Muscle layer of colon (tissue), 2 donors: ENCODE measurements around the gene TMPRSS4.
"Not testable (repeated sequence)": the region's sequence is repeated elsewhere in the genome, so short reads cannot be mapped to it uniquely, and the experiment has no call there.

ENCODE experiments used
- H3K27ac ChIP-seq: one replicate; pipeline ENCODE4 v1.7.0; 2013; ENCODE audit warnings: low read depth, mild to moderate bottlenecking, low read length, moderate library complexity
- H3K27me3 ChIP-seq, 2 donors: one replicate each; pipeline ENCODE4 v1.7.0; 2013; ENCODE audit warnings: low read length in 2 of 2, mild to moderate bottlenecking in 2 of 2; ENCODE audit not compliant: insufficient read depth in 2 of 2, control insufficient read depth in 1 of 2
- H3K36me3 ChIP-seq: one replicate; pipeline ENCODE4 v1.7.0; 2013; ENCODE audit warnings: mild to moderate bottlenecking, low read length; ENCODE audit not compliant: insufficient read depth
- H3K4me1 ChIP-seq: one replicate; pipeline ENCODE4 v1.7.0; 2013; ENCODE audit warnings: mild to moderate bottlenecking, low read length; ENCODE audit not compliant: insufficient read depth
- H3K4me3 ChIP-seq, 2 donors: one replicate each; pipeline ENCODE4 v1.7.0; 2013; ENCODE audit warnings: low read length in 2 of 2, low read depth in 1 of 2, mild to moderate bottlenecking in 1 of 2, moderate library complexity in 1 of 2
- H3K9ac ChIP-seq: one replicate; pipeline ENCODE4 v1.7.0; 2013; ENCODE audit warnings: low read length
- H3K9me3 ChIP-seq: one replicate; pipeline ENCODE4 v1.7.0; 2013; ENCODE audit warnings: mild to moderate bottlenecking, low read length
- donor health status: abdominal sarcoma.
- donor health status: Adenocarcinoma of cecum.

Gene TMPRSS4

GRCh38 chr11:118057251-118058145 lies 19.4 kb upstream of the TMPRSS4 start:
- H3K4me3 ChIP-seq = no peak overlapping the region

GRCh38 chr11:118058311-118059245 lies 18.3 kb upstream of the TMPRSS4 start:
- no peaks in the 10 kb centered on the region for H3K9me3 ChIP-seq
- H3K4me3 ChIP-seq = no peak overlapping the region
- no peaks in the 10 kb centered on the region for H3K36me3 ChIP-seq
- no peaks in the 10 kb centered on the region for H3K4me1 ChIP-seq
- no peak overlapping the region for H3K9ac ChIP-seq
- no peak overlapping the region for H3K27ac ChIP-seq
- H3K27me3 ChIP-seq = no peaks in the 10 kb centered on the region

More at GRCh38 chr11:118057251-118058145, 19.4 kb upstream of the TMPRSS4 start:
- H3K4me1 ChIP-seq = no peaks in the 10 kb centered on the region
- H3K9ac ChIP-seq = no peak overlapping the region
- no peaks in the 10 kb centered on the region for H3K9me3 ChIP-seq
- no peak overlapping the region for H3K27ac ChIP-seq
- no peaks in the 10 kb centered on the region for H3K36me3 ChIP-seq
- no peaks in the 10 kb centered on the region for H3K27me3 ChIP-seq

DNA sequence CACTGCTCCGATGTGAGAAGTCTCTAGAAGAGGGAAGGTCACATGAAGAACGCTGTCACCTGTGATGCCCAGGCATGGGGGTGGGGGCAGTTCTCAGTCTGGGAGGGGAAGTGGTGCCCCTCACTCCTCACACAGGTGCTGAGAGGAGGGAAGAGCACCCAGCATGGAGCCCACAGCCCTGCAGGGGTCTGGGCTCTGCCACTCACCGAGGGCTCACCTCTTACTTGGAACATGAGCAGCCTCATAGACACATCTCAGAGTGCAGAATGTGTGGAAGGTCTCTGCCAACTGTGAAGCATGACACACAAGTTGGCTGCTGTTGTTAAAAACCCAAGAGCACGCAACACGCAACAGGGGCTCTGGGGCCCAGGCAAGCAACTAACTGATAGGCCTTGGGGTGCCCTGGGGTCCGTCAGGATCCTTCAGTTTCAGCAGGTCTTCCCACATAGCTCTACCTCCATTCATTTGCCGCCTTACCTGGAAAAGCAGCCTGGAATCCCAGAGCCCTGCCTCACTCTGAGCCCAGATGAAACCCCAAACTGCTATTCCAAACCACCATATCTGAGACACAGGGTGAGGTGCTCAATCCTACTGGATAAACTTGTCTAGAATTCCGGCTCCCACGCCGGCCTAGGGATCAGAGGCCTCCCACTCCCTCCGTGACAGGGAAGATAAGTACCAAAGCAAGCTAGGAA lies 17.5 kb upstream of the TMPRSS4 start:
- no peaks in the 10 kb centered on the region for H3K4me1 ChIP-seq
- no peak overlapping the region for H3K4me3 ChIP-seq
- no peak overlapping the region for H3K27ac ChIP-seq
- no peaks in the 10 kb centered on the region for H3K27me3 ChIP-seq
- no peaks in the 10 kb centered on the region for H3K9me3 ChIP-seq
- H3K9ac ChIP-seq = no peak overlapping the region
- H3K36me3 ChIP-seq = no peaks in the 10 kb centered on the region

- H3K27ac ChIP-seq = no peak overlapping the region
- H3K4me1 ChIP-seq = no peaks in the 10 kb centered on the region
- no peak overlapping the region for H3K9ac ChIP-seq
- H3K4me3 ChIP-seq = no peak overlapping the region
- no peaks in the 10 kb centered on the region for H3K9me3 ChIP-seq
- H3K36me3 ChIP-seq = no peaks in the 10 kb centered on the region
- no peaks in the 10 kb centered on the region for H3K27me3 ChIP-seq
These were observed 16.7 kb upstream of the TMPRSS4 start for GRCh38 chr11:118060081-118060661.

GRCh38 chr11:118060869-118061268 lies 16.0 kb upstream of the TMPRSS4 start:
- Histone ChIP-seq H3K4me1 (no peaks in the 10 kb centered on the region), H3K36me3 (no peaks in the 10 kb centered on the region), H3K4me3 (no peak overlapping the region), H3K27ac (no peak overlapping the region), H3K27me3 (no peaks in the 10 kb centered on the region), H3K9me3 (no peaks in the 10 kb centered on the region), H3K9ac (no peak overlapping the region)

DNA sequence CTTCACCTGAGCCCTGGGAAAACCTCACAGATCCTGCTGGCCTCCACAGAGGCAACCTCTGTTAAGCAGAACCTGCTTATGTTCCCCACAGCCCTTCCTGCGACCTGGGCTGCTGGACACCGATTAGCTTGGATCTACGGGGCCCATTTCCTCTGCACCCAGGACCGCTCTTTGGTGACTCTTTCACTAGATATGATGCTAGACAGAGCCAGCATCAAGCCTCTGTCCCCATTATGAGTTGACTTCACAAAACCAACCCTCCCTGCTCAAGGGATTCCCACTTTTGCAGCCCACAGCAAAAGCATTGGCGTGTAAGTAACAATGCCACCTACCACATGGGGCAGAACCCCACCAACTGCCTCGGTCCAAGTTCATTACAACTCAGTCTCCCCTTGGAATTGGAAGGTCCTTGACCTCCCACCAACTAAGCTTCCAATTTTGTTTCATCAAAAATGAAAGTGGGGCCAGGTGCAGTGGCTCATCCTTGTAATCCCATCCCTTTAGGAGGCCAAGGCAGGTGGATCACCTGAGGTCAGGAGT lies 15.2 kb upstream of the TMPRSS4 start:
- H3K36me3 ChIP-seq = no peaks in the 10 kb centered on the region
- H3K9me3 ChIP-seq = no peaks in the 10 kb centered on the region
- no peak overlapping the region for H3K27ac ChIP-seq
- H3K9ac ChIP-seq = no peak overlapping the region
- no peaks in the 10 kb centered on the region for H3K4me1 ChIP-seq
- H3K27me3 ChIP-seq = no peaks in the 10 kb centered on the region
- H3K4me3 ChIP-seq = no peak overlapping the region

DNA sequence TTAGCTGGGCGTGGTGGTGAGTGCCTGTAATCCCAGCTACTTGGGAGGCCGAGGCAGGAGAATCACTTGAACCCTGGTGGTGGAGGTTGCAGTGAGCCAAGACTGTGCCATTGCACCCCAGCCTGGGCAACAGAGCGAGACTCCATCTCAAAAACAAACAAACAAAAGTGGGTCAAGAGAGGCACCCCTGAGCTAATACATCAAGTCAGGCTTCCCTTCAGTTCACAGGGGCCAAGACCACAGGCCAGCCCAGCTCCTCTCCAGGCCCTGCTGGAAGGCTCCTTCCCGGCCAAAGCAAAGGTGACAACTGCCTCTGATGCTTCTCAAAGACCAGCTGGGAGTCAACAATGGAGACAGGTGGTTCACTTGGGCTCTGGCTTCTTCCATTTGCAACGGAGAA lies 14.7 kb upstream of the TMPRSS4 start:
- H3K27me3 ChIP-seq, H3K4me1 ChIP-seq, H3K4me3 ChIP-seq, H3K9me3 ChIP-seq, H3K36me3 ChIP-seq, H3K9ac ChIP-seq, H3K27ac ChIP-seq: not testable (repeated sequence)

DNA sequence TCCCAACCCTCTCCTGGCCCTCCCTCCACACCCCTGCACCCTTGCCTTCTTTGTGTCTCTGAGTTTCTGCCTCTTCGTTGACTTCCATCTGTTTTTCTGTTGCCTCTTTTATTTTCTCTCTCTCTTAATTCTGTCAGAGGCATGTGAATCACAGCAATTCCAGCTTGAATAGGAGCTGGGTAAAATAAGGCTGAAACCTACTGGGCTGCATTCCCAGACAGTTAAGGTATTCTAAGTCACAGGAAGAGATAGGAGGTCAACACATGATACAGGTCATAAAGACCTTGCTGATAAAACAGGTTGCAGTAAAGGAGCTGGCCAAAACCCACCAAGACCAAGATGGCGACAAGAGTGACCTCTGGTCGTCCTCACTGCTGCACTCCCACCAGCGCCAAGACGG lies 14.2 kb upstream of the TMPRSS4 start:
- not testable (repeated sequence) for H3K9ac ChIP-seq, H3K36me3 ChIP-seq, H3K4me3 ChIP-seq, H3K9me3 ChIP-seq, H3K27ac ChIP-seq, H3K27me3 ChIP-seq, H3K4me1 ChIP-seq

- Histone ChIP-seq H3K9ac (no peak overlapping the region), H3K36me3 (no peaks in the 10 kb centered on the region), H3K4me3 (no peak overlapping the region), H3K27ac (no peak overlapping the region), H3K27me3 (no peaks in the 10 kb centered on the region), H3K4me1 (no peaks in the 10 kb centered on the region), H3K9me3 (no peaks in the 10 kb centered on the region)
These were observed 11.9 kb upstream of the TMPRSS4 start for GRCh38 chr11:118064956-118065355.

GRCh38 chr11:118065384-118065783 lies 11.5 kb upstream of the TMPRSS4 start:
- Histone ChIP-seq H3K9me3 (no peaks in the 10 kb centered on the region), H3K4me1 (no peaks in the 10 kb centered on the region), H3K4me3 (no peak overlapping the region), H3K36me3 (no peaks in the 10 kb centered on the region), H3K27ac (no peak overlapping the region), H3K27me3 (no peaks in the 10 kb centered on the region), H3K9ac (no peak overlapping the region)

DNA sequence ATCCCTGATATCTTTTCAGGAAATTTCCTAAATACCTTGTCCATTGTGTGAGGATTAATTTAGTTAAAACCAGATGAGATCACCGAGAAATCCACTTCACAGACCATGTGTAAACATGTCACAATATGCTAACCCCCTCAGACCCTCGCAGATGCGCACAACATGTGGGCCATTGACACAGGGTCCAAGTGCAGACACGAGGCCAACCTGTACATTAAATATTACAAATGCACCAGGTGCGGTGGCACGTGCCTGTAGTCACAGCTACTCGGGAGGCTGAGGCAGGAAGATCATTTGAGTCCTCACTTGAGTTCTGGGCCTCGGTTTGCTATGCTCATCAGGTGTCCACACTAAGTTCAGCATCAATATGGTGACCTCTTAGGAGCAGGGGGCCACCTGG lies 9.9 kb upstream of the TMPRSS4 start:
- Histone ChIP-seq H3K4me3 (no peak overlapping the region), H3K27ac (no peak overlapping the region), H3K9me3 (no peaks in the 10 kb centered on the region), H3K36me3 (no peaks in the 10 kb centered on the region), H3K4me1 (no peaks in the 10 kb centered on the region), H3K27me3 (no peaks in the 10 kb centered on the region), H3K9ac (no peak overlapping the region)
